Right ventricle myocardium inferior (tissue), 1 donor: ENCODE results near the gene F9. TPM values are rescaled to one million over a fixed set of nuclear protein-coding genes. Genes with fewer than 3 reads are reported as not detected.
"Not testable (repeated sequence)": the region's sequence is repeated elsewhere in the genome, so short reads cannot be mapped to it uniquely, and the experiment has no call there.

Source experiments
- ATAC-seq: fragments of 200-7000 bp; cut with Tn5 transposase; one replicate; pipeline ENCODE4 v1.9.1; 2020; ENCODE audit warnings: mild to moderate bottlenecking, moderate library complexity
- DNase-seq: peaks from one replicate; pipeline ENCODE4 v3.0.0; 2021; ENCODE audit errors: missing footprints
- intact Hi-C: fragments of 100-400 bp; cut with DNase I; formaldehyde crosslinking; loops from one replicate; pipeline ENCODE4 v1.11.0; 2022
- long read RNA-seq: library from polyadenylated mRNA; unstranded; transcript quantifications from one replicate; pipeline ENCODE4 v2.0.0, GENCODE V29; 2021
- total RNA-seq: library from RNA; stranded (reverse); fragmentation: NEBNext Ultra II Directional; extraction: Animal tissue kit (Norgen Biotek cat#: 25700); gene quantifications from one replicate; pipeline ENCODE4 v1.2.1, GENCODE V29; 2021
- donor health status: DM: no; HTN: yes; CAD: no; lungs with severe emphysema.

F9 gene
- not detected for total RNA-seq
- long read RNA-seq: 0 reads

DNA sequence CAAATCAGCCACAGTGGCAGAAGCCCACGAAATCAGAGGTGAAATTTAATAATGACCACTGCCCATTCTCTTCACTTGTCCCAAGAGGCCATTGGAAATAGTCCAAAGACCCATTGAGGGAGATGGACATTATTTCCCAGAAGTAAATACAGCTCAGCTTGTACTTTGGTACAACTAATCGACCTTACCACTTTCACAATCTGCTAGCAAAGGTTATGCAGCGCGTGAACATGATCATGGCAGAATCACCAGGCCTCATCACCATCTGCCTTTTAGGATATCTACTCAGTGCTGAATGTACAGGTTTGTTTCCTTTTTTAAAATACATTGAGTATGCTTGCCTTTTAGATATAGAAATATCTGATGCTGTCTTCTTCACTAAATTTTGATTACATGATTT is at the start of gene F9:
Gene F9 (plus strand): TSS at position 190 of the 400 bp plus-strand sequence. CDS start 26 bp downstream, at position 216.
- ATAC-seq: no peak
- no peak for DNase-seq
- intact Hi-C loops: no loop called here

DNA sequence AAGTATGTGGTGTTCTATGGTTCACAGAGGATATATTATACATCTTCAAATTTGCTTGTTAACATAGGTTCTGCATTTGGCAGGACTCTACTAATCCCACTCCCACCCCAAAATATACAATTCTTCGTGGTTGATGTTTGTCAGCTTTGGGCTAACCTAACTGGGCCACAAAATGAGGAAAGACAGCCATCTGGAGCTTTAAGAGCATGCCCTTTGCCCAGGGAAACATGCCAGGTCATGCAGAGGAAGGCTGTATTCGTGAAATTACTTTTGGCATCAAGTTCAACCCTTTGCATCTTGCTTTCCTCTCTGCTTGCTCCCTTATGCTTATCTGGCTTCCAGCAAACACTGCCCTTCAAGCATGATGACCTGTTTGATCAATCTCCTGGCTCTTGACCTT is 46.8 kb upstream of the F9 start:
- ATAC-seq (no peak), DNase-seq (no peak)
- intact Hi-C loops: no loop called here

DNA sequence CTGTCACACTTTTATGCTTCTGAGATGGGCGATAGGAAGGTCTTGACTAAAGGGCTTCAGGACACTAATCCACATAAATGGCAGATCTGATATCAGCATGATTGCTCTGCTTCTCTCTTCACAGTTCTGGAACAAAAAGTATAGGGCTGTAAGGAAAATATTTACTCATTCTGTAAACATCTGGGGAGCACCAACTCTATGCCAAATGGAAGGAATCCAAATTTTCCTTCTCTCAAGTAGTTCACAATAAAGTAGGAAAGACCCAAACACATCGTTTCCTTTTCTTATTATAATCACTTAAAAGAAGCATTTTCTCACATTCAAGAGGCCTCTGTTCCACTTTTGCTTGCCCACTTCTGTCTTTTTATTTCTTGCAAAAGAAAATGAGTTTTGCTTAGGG is 45.9 kb upstream of the F9 start:
- intact Hi-C loops: no loop called here
- DNase-seq (no peak), ATAC-seq (no peak)

DNA sequence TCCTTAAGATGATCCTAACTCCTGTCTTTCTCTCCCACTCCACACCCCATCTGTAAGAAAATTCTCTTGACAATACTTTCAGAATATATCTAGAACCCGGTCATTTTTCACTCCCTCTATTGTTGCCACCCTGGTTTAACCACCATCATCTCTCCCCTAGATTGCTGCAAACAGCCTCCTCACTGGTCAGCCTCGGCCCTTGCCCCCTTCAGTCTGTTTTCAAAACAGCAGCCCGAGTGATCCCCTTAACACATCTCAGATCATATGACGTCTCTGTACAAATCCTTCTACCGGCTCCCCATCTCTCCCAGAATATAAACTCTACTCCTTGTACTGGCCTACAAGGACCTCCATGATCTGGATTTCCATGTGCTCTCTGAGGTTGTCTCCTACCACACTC is 35.2 kb upstream of the F9 start:
- ATAC-seq: no peak

DNA sequence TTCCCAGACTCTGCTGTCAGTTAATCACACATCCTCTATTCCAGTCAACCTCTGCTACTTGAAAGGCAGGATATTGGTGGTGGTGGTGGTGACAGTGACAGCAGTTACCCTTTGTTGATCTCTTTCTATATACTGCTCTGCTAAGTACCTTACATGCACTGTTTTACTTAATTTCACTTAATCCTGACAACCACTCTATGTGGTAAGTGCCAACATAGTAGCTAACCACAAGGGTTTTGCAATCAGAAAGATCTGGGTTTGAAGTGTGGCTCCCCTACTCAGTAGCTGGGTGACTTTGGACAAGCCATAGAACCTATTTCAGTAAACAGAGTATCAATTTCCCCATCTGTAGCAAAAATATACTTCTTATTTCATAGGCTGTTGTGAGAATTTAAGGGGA is 24.2 kb upstream of the F9 start:
- ATAC-seq (no peak), DNase-seq (no peak)
- intact Hi-C loops: no loop called here

More for the DNA sequence above, 35.2 kb upstream of the F9 start:
- intact Hi-C loops: no loop called here
- no peak for DNase-seq

DNA sequence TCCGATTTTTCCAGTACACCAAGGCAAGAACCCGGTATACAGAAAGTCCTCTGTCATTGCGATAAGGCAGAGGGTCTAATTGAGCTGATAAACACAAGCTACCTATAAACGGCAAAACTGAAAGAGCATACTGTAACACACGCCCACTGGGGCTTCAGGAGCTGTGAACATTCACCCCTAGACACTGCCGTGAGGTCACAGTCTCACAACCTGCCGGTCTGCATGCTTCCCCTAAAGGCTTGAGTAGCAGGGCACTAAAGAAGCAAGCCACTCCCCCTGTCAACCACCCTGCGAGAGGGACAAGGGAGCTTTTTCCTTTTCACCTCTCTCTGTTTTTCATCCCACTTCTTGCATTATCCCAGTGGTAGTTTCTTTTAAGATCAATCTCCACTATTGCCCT is 22.4 kb upstream of the F9 start:
- DNase-seq: no peak
- ATAC-seq: no peak

DNA sequence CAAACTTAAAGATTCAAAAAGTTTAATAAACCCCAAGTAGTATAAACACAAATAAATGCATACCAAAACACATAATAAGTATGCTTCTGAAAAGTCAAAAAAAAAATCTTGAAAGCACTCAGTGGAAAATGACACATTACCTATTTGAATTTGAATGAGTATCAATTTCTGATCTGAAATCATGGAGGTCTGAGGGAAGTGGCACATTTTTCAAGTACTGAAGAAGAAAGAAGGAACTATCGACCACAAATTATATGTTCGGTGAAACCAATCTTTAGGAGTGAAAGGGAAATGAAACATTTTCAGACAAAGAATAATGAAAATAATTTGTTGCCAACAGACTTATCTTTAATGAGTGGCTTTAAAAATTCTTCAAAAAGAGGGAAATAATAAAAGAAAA is 12.1 kb upstream of the F9 start:
- DNase-seq (no peak), ATAC-seq (no peak)
- intact Hi-C loops: no loop called here

More for the DNA sequence above, 22.4 kb upstream of the F9 start:
- intact Hi-C loops: no loop called here

DNA sequence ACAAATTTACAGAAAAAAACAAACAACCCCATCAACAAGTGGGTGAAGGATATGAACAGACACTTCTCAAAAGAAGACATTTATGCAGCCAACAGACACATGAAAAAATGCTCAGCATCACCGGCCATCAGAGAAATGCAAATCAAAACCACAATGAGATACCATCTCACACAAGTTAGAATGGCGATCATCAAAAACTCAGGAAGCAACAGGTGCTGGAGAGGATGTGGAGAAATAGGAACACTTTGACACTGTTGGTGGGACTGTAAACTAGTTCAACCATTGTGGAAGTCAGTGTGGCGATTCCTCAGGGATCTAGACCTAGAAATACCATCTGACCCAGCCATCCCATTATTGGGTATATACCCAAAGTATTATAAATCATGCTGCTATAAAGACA is 1.7 kb upstream of the F9 start:
- DNase-seq, intact Hi-C loops, ATAC-seq: not testable (repeated sequence)

DNA sequence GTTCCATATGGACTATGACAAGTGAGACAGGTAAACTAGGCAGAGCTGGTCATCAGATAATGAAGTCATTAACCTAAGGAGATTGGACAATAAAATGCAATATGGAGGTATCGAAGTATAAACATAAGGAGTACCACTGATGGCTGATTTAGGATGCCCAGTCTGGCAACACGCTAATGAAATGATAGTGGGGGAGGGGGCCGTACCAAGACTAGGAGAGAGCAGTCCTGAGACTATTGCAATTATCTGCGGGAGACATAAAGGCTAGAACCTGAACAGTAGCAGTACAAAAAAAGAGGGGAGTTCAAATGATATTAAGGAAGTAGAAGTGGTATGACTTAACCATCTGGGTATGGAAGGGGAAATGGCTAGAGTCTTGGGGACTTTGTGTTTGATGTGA is 2.3 kb downstream of the F9 start:
- intact Hi-C loops: no loop called here
- ATAC-seq: no peak
- no peak for DNase-seq

DNA sequence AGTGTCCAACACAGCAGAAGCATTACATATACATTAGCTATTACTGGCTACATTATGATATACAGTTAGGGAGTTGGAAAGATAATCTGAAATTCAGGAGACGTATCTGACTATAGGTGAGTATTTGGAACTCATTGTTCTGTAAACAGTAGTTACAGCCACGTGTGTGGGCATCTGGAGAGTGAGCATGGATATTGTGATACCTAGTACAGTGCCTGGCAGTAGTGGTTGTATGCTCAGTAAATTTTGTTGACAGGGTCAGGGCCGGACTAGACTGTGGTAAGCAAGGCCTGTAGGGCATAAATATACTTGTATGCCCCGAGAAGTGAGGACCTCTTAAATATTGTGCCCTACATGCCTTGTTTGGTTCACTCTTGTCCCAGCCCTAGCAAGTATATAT is 2.9 kb downstream of the F9 start:
- no peak for DNase-seq
- intact Hi-C loops: no loop called here
- ATAC-seq: no peak

DNA sequence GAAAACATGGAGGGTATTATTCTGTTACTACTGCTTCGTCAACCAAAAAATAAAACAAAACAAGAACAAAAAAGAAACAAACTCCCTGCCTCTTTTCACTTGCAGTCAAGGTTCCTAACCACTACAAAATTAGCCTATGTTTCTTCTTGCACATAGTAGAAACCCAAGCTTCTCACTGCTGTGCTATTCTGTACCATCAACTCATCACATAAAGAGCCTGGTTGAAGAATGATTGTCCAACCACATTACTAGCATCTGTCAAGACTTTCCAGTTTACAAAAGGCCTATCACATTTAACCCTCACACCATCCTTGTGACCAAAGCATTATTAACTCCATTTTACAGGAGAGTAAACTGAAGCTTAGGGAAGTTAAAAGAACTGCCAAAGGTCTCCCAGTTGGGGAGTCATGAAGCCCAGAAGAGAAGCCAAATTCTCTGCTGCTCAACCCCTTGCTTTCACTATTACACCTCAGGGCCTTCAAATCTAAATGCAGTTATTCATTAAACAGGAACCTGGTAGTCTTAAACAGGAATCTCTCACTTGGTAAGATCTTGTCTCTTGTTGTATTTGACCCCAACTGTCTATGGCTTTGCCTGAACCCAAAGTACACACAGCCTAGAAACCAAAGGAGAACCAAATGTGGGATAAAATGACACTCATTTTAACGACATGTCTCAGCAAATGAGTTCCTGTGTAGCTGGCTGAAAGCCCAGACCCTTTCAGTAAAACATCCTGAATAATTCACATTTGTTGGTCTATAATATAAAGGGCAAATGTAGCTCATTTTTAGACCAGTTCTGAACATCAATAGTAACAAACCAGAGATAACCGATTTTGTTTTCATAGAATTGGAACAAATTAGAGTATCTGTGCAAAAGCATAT is 8.6 kb downstream of the F9 start:
- intact Hi-C loops: no loop called here
- ATAC-seq (no peak), DNase-seq (no peak)

DNA sequence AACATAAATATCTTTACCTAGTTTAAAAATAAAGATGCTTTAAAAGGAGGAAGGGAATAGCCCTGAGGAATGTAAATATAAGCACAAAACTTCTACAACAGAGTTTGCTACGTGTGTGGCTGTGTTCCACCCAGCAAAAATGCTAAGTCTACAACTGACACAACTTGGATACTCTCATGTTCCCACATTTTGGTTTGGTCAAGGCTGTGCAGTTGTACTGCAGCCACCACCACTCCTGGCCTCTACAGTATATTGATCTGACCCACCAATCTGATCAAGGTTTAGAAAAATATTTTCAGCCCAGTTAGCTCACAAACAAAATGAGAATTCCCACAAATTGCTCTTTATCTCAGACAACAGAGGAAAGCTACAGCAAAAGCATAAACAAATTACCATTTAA is 12.1 kb downstream of the F9 start:
- intact Hi-C loops: no loop called here
- DNase-seq (no peak), ATAC-seq (no peak)

DNA sequence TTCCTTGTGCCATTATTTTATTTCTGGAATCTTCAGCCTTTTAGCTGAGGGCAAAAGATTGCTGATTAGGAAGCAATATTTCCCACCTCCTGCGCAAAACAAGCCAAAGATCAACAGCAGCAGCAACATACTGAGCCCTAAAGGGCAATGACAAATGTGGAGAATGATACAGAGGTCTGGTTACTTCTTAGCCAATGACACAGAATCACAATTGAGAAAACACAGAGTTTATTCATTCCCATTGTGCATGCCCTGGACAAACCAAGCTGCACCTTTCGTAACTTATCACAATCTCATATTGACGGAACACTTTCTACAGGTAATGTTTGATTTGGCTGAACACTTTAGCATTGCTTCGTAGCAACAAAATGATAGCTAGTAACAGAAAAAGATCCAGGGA is 13.4 kb downstream of the F9 start:
- no peak for ATAC-seq
- intact Hi-C loops: no loop called here
- DNase-seq: no peak

DNA sequence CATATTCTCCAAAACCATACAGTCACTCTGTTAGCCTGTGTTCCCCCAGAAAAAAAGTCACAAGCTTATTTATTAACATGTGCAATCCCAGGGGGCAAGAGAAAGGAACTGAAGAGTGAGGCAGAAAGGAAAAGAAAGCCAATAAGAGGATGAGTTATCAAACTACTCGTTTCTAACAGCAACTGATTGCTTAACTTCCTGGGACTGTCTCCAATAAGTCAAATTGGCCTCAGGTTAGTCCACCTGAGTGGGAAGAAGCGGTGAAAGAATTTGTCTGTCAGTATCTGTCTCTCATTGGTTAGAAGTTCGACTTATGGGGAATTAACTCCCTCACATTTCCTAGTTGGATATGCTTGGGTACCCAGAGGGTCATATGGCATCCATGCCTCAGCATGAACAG is 14.1 kb downstream of the F9 start:
- ATAC-seq: no peak
- DNase-seq: no peak
- intact Hi-C loops: no loop called here

DNA sequence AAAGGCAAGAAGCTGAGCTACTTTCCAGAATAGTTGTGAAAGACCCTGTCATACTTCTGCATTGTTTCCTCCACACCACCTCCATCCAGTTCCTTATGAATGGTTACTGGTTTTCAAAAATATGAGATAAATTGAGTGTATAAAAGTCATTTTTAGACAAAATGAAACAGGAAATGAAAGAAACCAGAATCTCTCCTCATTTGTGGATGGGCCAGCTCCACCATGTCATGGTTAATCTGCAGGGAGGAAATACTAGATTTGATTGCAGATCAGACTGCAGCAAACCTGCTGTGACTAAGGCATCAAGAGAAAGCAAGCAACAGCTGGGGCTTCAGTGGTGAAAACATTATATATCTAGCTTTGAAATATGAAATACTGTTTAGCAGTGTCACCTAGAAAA is 23.8 kb downstream of the F9 start:
- intact Hi-C loops: loop anchor here (10.0 kb wide), 1 partner anchor 780 kb away; no protein-coding TSS in a partner anchor
- ATAC-seq (no peak), DNase-seq (no peak)

DNA sequence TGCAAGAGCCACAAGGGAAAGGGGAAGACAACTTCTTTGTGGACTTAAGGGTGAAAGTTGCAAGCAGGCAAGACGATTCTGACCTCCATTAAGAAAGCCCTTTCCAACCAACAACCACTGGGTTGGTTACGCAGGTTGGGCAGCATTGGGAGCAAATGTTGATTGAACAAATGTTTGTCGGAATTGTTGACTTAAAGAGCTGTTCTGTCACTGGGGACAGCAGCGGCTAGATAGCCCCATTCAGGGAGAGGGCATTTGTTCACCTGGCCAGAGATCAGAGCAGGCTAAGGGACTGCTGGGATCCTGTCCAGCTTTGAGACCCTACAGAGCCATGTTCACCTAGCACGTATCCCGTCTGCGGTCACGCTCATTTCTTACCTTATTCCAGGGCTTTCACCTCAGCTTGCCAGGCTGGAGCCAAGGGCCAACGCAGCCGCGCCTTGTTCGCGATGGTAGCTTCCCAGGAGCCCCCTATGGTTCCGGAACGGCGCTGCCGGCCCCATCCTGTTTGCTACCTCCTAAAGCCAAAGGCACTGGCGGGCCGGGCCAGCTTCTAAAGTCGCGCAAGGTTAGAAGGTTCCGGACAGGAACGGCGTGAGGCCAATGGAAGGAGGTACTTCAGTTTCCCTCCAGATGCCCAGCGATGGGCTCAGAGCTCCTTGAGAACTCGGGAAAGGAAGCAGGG is 24.6 kb downstream of the F9 start:
- ATAC-seq: no peak
- intact Hi-C loops: loop anchor here (10.0 kb wide), 1 partner anchor 780 kb away; no protein-coding TSS in a partner anchor
- no peak for DNase-seq

DNA sequence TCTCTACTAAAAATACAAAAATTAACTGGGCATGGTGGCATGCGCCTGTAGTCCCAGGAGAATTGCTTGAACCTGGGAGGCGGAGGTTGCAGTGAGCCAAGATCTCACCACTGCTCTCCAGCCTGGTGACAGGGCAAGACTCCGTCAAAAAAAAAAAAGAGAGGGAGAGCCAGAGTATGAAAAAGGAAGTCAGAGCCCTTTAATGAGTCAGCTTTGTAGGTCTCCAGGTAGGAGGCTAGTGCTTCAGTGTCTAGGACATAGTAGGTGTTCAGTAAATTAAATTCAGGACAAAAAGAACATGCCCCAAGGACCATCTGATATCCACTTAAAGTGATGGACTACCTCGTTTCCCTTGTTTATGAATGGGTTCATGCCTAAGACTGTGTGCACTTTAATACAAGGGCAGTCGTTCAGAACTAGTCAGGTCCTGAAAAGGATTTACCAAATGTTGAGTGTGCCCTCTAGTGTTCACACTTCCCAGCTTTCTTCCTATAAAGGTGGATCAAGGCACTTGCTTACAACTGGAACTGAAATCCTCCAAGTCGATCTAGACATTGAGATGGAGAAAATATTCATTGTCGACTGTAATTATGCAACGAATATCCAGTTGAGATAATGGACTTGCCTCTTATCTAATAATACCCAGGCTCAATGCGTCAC is 29.0 kb downstream of the F9 start:
- ATAC-seq (no peak), DNase-seq (no peak)
- intact Hi-C loops: loop anchor here (10.0 kb wide), 1 partner anchor 785 kb away; no protein-coding TSS in a partner anchor

DNA sequence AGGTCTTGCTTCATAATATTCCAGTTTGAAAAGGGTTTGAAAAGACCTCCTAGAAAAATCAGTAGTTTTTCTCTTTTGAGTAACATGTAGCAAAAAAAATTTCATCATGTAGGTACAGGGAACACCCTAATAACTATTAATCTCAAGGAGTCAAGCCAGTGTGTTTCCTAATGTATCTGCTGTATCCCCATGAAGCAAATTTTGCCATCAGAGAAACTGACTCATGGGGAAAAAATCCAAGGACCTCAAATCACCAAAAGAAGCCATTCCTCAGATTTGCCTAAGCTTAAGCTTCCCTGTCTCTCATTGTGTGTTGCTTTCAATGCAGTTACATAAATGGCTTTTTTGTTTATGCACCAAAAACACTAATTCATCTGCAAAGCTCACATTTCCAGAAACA is 29.7 kb downstream of the F9 start:
- intact Hi-C loops: no loop called here

DNA sequence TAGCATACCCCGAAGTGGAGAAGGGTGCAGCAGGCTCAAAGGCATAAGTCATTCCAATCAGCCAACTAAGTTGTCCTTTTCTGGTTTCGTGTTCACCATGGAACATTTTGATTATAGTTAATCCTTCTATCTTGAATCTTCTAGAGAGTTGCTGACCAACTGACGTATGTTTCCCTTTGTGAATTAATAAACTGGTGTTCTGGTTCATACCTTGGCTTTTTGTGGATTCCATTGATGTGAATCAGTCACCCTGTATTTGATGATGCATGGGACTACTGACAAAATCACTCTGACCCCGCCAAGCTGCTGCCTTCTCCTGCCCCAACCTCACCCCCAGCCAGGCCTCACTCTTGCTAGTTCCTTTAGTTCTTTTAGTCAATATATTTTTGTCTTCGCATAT is 32.7 kb downstream of the F9 start:
- intact Hi-C loops: no loop called here
- ATAC-seq (no peak), DNase-seq (no peak)

More for the DNA sequence above, 29.7 kb downstream of the F9 start:
- DNase-seq (no peak), ATAC-seq (no peak)

DNA sequence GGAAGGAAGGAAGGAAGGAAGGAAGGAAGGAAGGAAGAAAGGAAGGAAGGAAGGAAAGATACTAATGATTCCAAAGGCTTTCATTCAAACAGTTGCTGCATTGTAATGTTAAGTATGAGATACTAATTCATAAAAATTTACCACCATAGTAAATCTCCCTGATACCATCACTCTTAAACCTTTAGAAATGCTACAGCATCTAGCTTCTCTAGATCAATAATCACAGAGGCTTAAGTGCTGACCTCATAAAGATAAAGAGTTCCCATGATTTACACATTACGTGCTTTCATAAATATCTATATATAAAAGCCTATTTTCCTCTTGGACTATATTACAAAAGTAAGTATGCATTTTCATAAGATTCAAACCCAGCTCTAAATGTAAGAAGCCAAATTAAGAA is 36.4 kb downstream of the F9 start:
- intact Hi-C loops: no loop called here
- DNase-seq (no peak), ATAC-seq (no peak)
